HCT116 (cell line): ENCODE data around the gene ADK. TPM values are rescaled to one million over a fixed set of nuclear protein-coding genes. Genes with fewer than 3 reads are reported as not detected.

Source experiments
- ATAC-seq: fragments of 200-7000 bp; cut with Tn5 transposase; 2 replicates; pipeline ENCODE4 v1.9.1; 2020; ENCODE audit warnings: mild to moderate bottlenecking, moderate library complexity
- BruUV-seq: library from RNA; stranded (reverse); fragments of 400-500 nt; replicated peaks from 2 replicates; lab custom pipeline; 2021; lab: Mats Ljungman, UMichigan
- CTCF ChIA-PET: fragments of 300-600 bp; sonication (Branson Sonifier 250); formaldehyde crosslinking; loops from one replicate; lab custom pipeline; 2021; ENCODE audit warnings: antibody characterized with exemption; lab: Charles Lee
- POLR2A ChIA-PET: fragments of 300-600, 350-600 bp; sonication (Branson Sonifier 250); formaldehyde crosslinking; loops from one replicate; lab custom pipeline; 2021; ENCODE audit warnings: antibody characterized with exemption; lab: Charles Lee
- RAD21 ChIA-PET, 2 experiments: fragments of 300-600 bp; sonication (Branson Sonifier 250); formaldehyde crosslinking; loops; one replicate each; lab custom pipeline; 2023; ENCODE audit warnings: low total read pairs in 2 of 2; ENCODE audit not compliant: uncharacterized antibody in 2 of 2, unreplicated experiment in 2 of 2, low non-redundant PET in 1 of 2; lab: Charles Lee
- DNase-seq: peaks from one replicate; pipeline ENCODE4 v3.0.0-alpha.2; 2010; ENCODE audit warnings: low read depth, low spot score
- H2AFZ ChIP-seq: fragments of 200-600 bp; shearing (Covaris generic), sonication (generic); 2 replicates; pipeline ENCODE4 v1.6.1; 2017; ENCODE audit warnings: low read depth, mixed run types, mixed read lengths, antibody characterized with exemption, low read length; ENCODE audit not compliant: poor library complexity, severe bottlenecking
- H3K27ac ChIP-seq: 2 replicates; pipeline ENCODE4 v1.5.1; 2012; ENCODE audit warnings: low read depth, low read length
- H3K27me3 ChIP-seq: fragments of 200-600 bp; sonication (generic); 2 replicates; pipeline ENCODE4 v1.6.1; 2016; ENCODE audit warnings: mixed run types, low read length, mixed read lengths; ENCODE audit not compliant: insufficient read depth
- H3K36me3 ChIP-seq, 2 experiments: fragments of 200-500 bp in 1 of 2; fragments of 200-600 bp in 1 of 2; sonication (Bioruptor generic) in 1 of 2; sonication (generic) in 1 of 2; 2 replicates each; pipeline versions ENCODE4 v1.5.1 to v1.6.1; 2014 to 2016; ENCODE audit warnings: low read length in 2 of 2, inconsistent platforms in 1 of 2, mixed read lengths in 1 of 2, mixed run types in 1 of 2; ENCODE audit not compliant: insufficient read depth in 2 of 2, control insufficient read depth in 1 of 2
- H3K4me1 ChIP-seq, 2 experiments: fragments of 200-600 bp in 1 of 2; sonication (generic) in 1 of 2; 2 replicates each; pipeline versions ENCODE4 v1.5.1 to v1.6.1; 2012 to 2017; ENCODE audit warnings: low read length in 2 of 2, inconsistent platforms in 1 of 2, mild to moderate bottlenecking in 1 of 2, mixed read lengths in 1 of 2, mixed run types in 1 of 2, moderate library complexity in 1 of 2; ENCODE audit not compliant: insufficient read depth in 2 of 2, control insufficient read depth in 1 of 2
- H3K4me2 ChIP-seq: fragments of 200-600 bp; sonication (generic); 2 replicates; pipeline ENCODE4 v1.6.1; 2017; ENCODE audit warnings: mixed run types, low read length, mixed read lengths
- H3K4me3 ChIP-seq, 2 experiments: fragments of 200-600 bp in 1 of 2; sonication (generic) in 1 of 2; replicated peaks in 1 of 2; 2 replicates each; pipeline ENCODE4 v1.5.1; 2011 to 2016; ENCODE audit warnings: low read length in 2 of 2, control low read depth in 1 of 2, low read depth in 1 of 2, mild to moderate bottlenecking in 1 of 2, mixed read lengths in 1 of 2, mixed run types in 1 of 2
- H3K79me2 ChIP-seq: fragments of 200-600 bp; sonication (generic); 2 replicates; pipeline ENCODE4 v1.6.1; 2017; ENCODE audit warnings: mild to moderate bottlenecking, mixed run types, low read length, moderate library complexity, mixed read lengths; ENCODE audit not compliant: insufficient read depth
- H3K9ac ChIP-seq: fragments of 200-600 bp; sonication (generic); 2 replicates; pipeline ENCODE4 v1.6.1; 2016; ENCODE audit warnings: low read length, mixed read lengths
- H3K9me2 ChIP-seq: fragments of 200-600 bp; sonication (generic), shearing (Covaris generic); 2 replicates; pipeline ENCODE4 v1.6.1; 2017; ENCODE audit warnings: mixed run types, mild to moderate bottlenecking, moderate library complexity; ENCODE audit not compliant: insufficient read depth
- H3K9me3 ChIP-seq, 2 experiments: fragments of 200-500 bp in 1 of 2; fragments of 200-600 bp in 1 of 2; sonication (Bioruptor generic) in 1 of 2; sonication (generic) in 1 of 2; 2 replicates each; pipeline ENCODE4 v1.6.1; 2014 to 2017; ENCODE audit warnings: low read length in 2 of 2, mixed read lengths in 2 of 2, inconsistent platforms in 1 of 2, low read depth in 1 of 2, mild to moderate bottlenecking in 1 of 2, mixed run types in 1 of 2, moderate library complexity in 1 of 2; ENCODE audit not compliant: control insufficient read depth in 1 of 2, insufficient read depth in 1 of 2
- H4K20me1 ChIP-seq: fragments of 200-600 bp; sonication (generic), shearing (Covaris generic); 2 replicates; pipeline ENCODE4 v1.6.1; 2017; ENCODE audit warnings: mixed run types, mild to moderate bottlenecking, moderate library complexity; ENCODE audit not compliant: insufficient read depth
- CEBPB ChIP-seq: IDR thresholded peaks from 2 replicates; pipeline ENCODE4 v1.6.1; 2012; ENCODE audit warnings: low read depth
- EGR1 ChIP-seq: IDR thresholded peaks from 2 replicates; pipeline ENCODE4 v1.6.1; 2012; ENCODE audit warnings: low read depth
- ELF1 ChIP-seq: IDR thresholded peaks from 2 replicates; pipeline ENCODE4 v1.6.1; 2012; ENCODE audit warnings: low read depth, borderline replicate concordance
- EZH2 ChIP-seq: fragments of 200-600 bp; sonication (generic); IDR thresholded peaks from 2 replicates; pipeline ENCODE4 v1.6.1; 2017; ENCODE audit warnings: antibody characterized with exemption, mixed run types
- EZH2phosphoT487 ChIP-seq: fragments of 200-600 bp; IDR thresholded peaks from 2 replicates; pipeline ENCODE4 v1.6.1; 2018; ENCODE audit warnings: antibody characterized with exemption, borderline replicate concordance
- JUND ChIP-seq: IDR thresholded peaks from 2 replicates; pipeline ENCODE4 v1.6.1; 2012
- POLR2A ChIP-seq: IDR thresholded peaks from 2 replicates; pipeline ENCODE4 v1.7.0; 2011; ENCODE audit warnings: borderline replicate concordance; ENCODE audit not compliant: insufficient read depth, insufficient read length; ENCODE audit errors: extremely low read depth
- POLR2AphosphoS5 ChIP-seq: IDR thresholded peaks from 2 replicates; pipeline ENCODE4 v1.6.1; 2011; ENCODE audit warnings: mild to moderate bottlenecking, low read depth, low read length, moderate library complexity
- RAD21 ChIP-seq: IDR thresholded peaks from 2 replicates; pipeline ENCODE4 v1.6.1; 2012; ENCODE audit warnings: low read depth, mild to moderate bottlenecking
- SIN3A ChIP-seq: IDR thresholded peaks from 2 replicates; pipeline ENCODE4 v1.6.1; 2012; ENCODE audit warnings: low read depth
- SRF ChIP-seq: IDR thresholded peaks from 2 replicates; pipeline ENCODE4 v1.6.1; 2012; ENCODE audit warnings: low read depth
- intact Hi-C: fragments of 100-400 bp; cut with micrococcal nuclease; formaldehyde crosslinking; loops from 2 replicates; pipeline ENCODE4 v1.10.0; 2022
- total RNA-seq: library from RNA; stranded (reverse); gene quantifications from one replicate; pipeline ENCODE4 v1.2.1, GENCODE V29; 2021; ENCODE audit not compliant: unreplicated experiment
- TF ChIP-seq, protein P1 (sequence below), 3 experiments: fragments of 200-600 bp in 1 of 3; sonication (generic) in 1 of 3; IDR thresholded peaks in 2 of 3; conservative IDR thresholded peaks in 1 of 3; 2 replicates each; pipeline ENCODE4 v1.5.1; 2012 to 2017; ENCODE audit warnings: low read depth in 2 of 3, low read length in 2 of 3, antibody characterized with exemption in 1 of 3, borderline replicate concordance in 1 of 3, control low read depth in 1 of 3, mild to moderate bottlenecking in 1 of 3, mixed read lengths in 1 of 3, mixed run types in 1 of 3, moderate library complexity in 1 of 3; ENCODE audit not compliant: insufficient read depth in 1 of 3
- TF ChIP-seq, protein P2 (sequence below): IDR thresholded peaks from 2 replicates; pipeline ENCODE4 v1.6.1; 2012
- TF ChIP-seq, protein P3 (sequence below): IDR thresholded peaks from 2 replicates; pipeline ENCODE4 v1.6.1; 2011; ENCODE audit warnings: mild to moderate bottlenecking, low read length, moderate library complexity; ENCODE audit not compliant: insufficient replicate concordance; ENCODE audit errors: extremely low read depth
- TF ChIP-seq, protein P4 (sequence below): IDR thresholded peaks from 2 replicates; pipeline ENCODE4 v1.6.1; 2012

ADK gene
- total RNA-seq, 1 experiment from 2014 or later, result 55.0 TPM

DNA sequence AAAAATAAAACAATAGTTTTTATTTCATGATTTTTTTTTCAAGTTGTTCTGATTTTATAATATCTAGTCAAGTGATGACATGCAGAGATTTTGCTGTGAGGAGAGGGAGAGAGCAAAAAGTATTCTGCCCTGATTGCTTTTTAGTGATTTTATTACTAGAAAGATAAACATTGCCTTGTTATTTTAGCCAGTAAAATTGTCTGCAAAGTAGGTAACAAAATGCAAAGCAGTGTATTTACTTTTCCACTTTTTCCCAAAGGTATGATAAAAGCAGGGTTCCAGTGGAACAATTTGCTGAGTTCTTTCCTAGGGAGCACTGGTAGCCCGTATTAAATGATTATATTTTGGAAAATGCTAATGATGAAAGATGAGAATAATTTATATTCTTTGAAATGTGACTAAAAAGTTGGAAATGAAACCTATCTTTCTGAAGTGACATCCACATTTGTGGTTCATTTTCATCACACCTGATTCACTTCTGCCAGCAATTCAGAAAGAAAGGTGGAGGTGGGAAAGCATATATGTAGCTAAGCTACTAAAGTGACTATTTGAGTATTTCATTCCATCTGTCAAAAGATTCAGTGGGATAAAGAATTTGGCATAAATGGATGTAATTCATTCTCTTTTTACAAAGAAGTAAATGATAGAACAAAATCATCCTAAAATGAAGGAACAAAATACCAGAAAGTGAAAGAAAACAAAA is 300.3 kb downstream of the ADK start:
- no peak overlapping the region for H3K4me2 ChIP-seq
- intact Hi-C loops, result no loop called here
- BruUV-seq, result no TSS peak
- no peak for DNase-seq
- RAD21 ChIA-PET, result no interaction called here
- TF ChIP-seq, protein P1, sequence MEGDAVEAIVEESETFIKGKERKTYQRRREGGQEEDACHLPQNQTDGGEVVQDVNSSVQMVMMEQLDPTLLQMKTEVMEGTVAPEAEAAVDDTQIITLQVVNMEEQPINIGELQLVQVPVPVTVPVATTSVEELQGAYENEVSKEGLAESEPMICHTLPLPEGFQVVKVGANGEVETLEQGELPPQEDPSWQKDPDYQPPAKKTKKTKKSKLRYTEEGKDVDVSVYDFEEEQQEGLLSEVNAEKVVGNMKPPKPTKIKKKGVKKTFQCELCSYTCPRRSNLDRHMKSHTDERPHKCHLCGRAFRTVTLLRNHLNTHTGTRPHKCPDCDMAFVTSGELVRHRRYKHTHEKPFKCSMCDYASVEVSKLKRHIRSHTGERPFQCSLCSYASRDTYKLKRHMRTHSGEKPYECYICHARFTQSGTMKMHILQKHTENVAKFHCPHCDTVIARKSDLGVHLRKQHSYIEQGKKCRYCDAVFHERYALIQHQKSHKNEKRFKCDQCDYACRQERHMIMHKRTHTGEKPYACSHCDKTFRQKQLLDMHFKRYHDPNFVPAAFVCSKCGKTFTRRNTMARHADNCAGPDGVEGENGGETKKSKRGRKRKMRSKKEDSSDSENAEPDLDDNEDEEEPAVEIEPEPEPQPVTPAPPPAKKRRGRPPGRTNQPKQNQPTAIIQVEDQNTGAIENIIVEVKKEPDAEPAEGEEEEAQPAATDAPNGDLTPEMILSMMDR (IDR thresholded peaks at IDR 0.05 in 2 of 3, conservative IDR thresholded peaks at IDR 0.05 in 1 of 3; ENCODE audit: borderline replicate concordance in 1 of 3, insufficient read depth in 1 of 3, low read depth in 2 of 3, low read length in 2 of 3), result no peak
- TF ChIP-seq EZH2phosphoT487 (no peak), CEBPB (no peak), RAD21 (no peak), POLR2A (no peak), SIN3A (no peak), EGR1 (no peak), ELF1 (no peak), EZH2 (no peak), SRF (no peak), JUND (no peak), POLR2AphosphoS5 (no peak)
- TF ChIP-seq, protein P2, sequence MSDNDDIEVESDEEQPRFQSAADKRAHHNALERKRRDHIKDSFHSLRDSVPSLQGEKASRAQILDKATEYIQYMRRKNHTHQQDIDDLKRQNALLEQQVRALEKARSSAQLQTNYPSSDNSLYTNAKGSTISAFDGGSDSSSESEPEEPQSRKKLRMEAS, result no peak
- TF ChIP-seq, protein P3, sequence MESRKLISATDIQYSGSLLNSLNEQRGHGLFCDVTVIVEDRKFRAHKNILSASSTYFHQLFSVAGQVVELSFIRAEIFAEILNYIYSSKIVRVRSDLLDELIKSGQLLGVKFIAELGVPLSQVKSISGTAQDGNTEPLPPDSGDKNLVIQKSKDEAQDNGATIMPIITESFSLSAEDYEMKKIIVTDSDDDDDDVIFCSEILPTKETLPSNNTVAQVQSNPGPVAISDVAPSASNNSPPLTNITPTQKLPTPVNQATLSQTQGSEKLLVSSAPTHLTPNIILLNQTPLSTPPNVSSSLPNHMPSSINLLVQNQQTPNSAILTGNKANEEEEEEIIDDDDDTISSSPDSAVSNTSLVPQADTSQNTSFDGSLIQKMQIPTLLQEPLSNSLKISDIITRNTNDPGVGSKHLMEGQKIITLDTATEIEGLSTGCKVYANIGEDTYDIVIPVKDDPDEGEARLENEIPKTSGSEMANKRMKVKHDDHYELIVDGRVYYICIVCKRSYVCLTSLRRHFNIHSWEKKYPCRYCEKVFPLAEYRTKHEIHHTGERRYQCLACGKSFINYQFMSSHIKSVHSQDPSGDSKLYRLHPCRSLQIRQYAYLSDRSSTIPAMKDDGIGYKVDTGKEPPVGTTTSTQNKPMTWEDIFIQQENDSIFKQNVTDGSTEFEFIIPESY, result no peak
- TF ChIP-seq, protein P4, sequence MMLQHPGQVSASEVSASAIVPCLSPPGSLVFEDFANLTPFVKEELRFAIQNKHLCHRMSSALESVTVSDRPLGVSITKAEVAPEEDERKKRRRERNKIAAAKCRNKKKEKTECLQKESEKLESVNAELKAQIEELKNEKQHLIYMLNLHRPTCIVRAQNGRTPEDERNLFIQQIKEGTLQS, result no peak
- no peak overlapping the region for H3K9ac ChIP-seq
- H3K9me2 ChIP-seq, result no peaks in the 10 kb centered on the region
- H3K9me3 ChIP-seq, result no peaks in the 10 kb centered on the region
- no peaks in the 10 kb centered on the region for H3K36me3 ChIP-seq
- no peaks in the 10 kb centered on the region for H3K27me3 ChIP-seq
- no peaks in the 10 kb centered on the region for H3K79me2 ChIP-seq
- no peak overlapping the region for H3K27ac ChIP-seq
- ATAC-seq, result no peak
- POLR2A ChIA-PET, result interaction anchor here (0.7 kb wide), 1 partner anchor 125 kb away, joined by 3 read pairs; no protein-coding TSS in a partner anchor
- H2AFZ ChIP-seq, result no peak overlapping the region
- no peak overlapping the region for H3K4me3 ChIP-seq
- CTCF ChIA-PET, result interaction anchor here (0.7 kb wide), 1 partner anchor 22 kb away, joined by 3 read pairs; no protein-coding TSS in a partner anchor
- H3K4me1 ChIP-seq, result no peaks in the 10 kb centered on the region
- no peaks in the 10 kb centered on the region for H4K20me1 ChIP-seq
